SK-N-MC (cell line): Measurements from ENCODE around the gene MERTK.
"Not testable (repeated sequence)": the region's sequence is repeated elsewhere in the genome, so short reads cannot be mapped to it uniquely, and the experiment has no call there.

ENCODE experiments used
- DNase-seq: peaks from one replicate; pipeline ENCODE4 v3.0.0-alpha.2; 2011; ENCODE audit warnings: low read depth, low spot score
- H3K27ac ChIP-seq: fragments of 200-600 bp; sonication (generic); 2 replicates; pipeline ENCODE4 v1.5.1; 2016; ENCODE audit warnings: mixed run types
- H3K36me3 ChIP-seq: fragments of 200-600 bp; sonication (generic); 2 replicates; pipeline ENCODE4 v1.6.1; 2017; ENCODE audit warnings: antibody characterized with exemption, low read length, mixed read lengths; ENCODE audit not compliant: insufficient read depth
- H3K4me3 ChIP-seq: fragments of 200-600 bp; sonication (generic); 2 replicates; pipeline ENCODE4 v1.5.1; 2016
- H3K9ac ChIP-seq: fragments of 200-600 bp; sonication (generic); 2 replicates; pipeline ENCODE4 v1.8.0; 2017; ENCODE audit warnings: mixed run types, mixed read lengths; ENCODE audit not compliant: insufficient read length
- H3K9me3 ChIP-seq: fragments of 200-600 bp; sonication (generic); 2 replicates; pipeline ENCODE4 v1.6.1; 2017; ENCODE audit warnings: low read depth, mild to moderate bottlenecking, antibody characterized with exemption, low read length, moderate library complexity, mixed read lengths
- EZH2 ChIP-seq: fragments of 200-600 bp; sonication (generic); IDR thresholded peaks from one replicate; pipeline ENCODE4 v1.6.1; 2017; ENCODE audit warnings: antibody characterized with exemption
- FOXP2 ChIP-seq: optimal IDR thresholded peaks from 2 replicates; pipeline ENCODE3; 2011; ENCODE audit warnings: mild to moderate bottlenecking, moderate library complexity; ENCODE audit not compliant: insufficient read depth; ENCODE audit errors: extremely low read length, control extremely low read depth
- POLR2AphosphoS5 ChIP-seq: IDR thresholded peaks from 2 replicates; pipeline ENCODE4 v1.6.1; 2012; ENCODE audit warnings: mild to moderate bottlenecking, low read depth, low read length, borderline replicate concordance

Gene MERTK

GRCh38 chr2:112055730-112056625 lies 157.6 kb downstream of the MERTK start:
- H3K36me3 ChIP-seq = no peaks in the 10 kb centered on the region
- H3K9ac ChIP-seq = peak overlapping the region; percentile 73
- no peaks in the 10 kb centered on the region for H3K9me3 ChIP-seq
- no peak for TF ChIP-seq FOXP2
- no peak for TF ChIP-seq POLR2AphosphoS5
- TF ChIP-seq EZH2 = no peak
- H3K4me3 ChIP-seq = peak overlapping the region; percentile 96
- peak; percentile 73 for DNase-seq
- H3K27ac ChIP-seq = peak overlapping the region; percentile 37; the same call in 1 of the 2 replicates

GRCh38 chr2:112056626-112056987 lies 158.2 kb downstream of the MERTK start:
- TF ChIP-seq FOXP2 (no peak), POLR2AphosphoS5 (no peak), EZH2 (no peak)
- peak overlapping the region; percentile 37; the same call in 1 of the 2 replicates for H3K27ac ChIP-seq

DNA sequence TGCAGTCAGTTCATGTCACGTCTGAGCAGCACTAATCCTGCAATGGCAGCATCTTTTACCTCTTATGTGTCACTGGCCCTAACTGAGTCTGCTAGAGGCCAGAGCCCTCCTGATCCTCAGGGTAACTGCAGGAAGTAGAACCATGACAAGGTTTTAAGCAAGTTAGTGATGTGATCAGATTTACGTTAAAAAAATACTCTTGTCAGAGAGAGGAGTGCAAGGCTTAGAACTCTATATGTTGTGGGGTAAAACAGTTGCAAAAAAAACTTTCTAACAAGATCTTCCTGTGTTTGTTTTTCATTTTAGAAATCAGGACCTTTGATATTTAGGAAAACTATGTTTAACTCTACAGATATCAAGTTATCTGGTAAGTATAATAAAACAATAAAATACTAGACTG lies 161.3 kb downstream of the MERTK start:
- no peak for TF ChIP-seq FOXP2
- TF ChIP-seq POLR2AphosphoS5 = no peak
- TF ChIP-seq EZH2 = no peak
- no peak overlapping the region for H3K27ac ChIP-seq
- H3K36me3 ChIP-seq = no peaks in the 10 kb centered on the region
- no peak overlapping the region for H3K4me3 ChIP-seq
- H3K9ac ChIP-seq = no peak overlapping the region
- DNase-seq = no peak
- no peaks in the 10 kb centered on the region for H3K9me3 ChIP-seq

More at GRCh38 chr2:112056626-112056987, 158.2 kb downstream of the MERTK start:
- Histone ChIP-seq H3K36me3 (no peaks in the 10 kb centered on the region), H3K9me3 (no peaks in the 10 kb centered on the region), H3K4me3 (peak overlapping the region; percentile 96), H3K9ac (no peak overlapping the region)
- DNase-seq = no peak

DNA sequence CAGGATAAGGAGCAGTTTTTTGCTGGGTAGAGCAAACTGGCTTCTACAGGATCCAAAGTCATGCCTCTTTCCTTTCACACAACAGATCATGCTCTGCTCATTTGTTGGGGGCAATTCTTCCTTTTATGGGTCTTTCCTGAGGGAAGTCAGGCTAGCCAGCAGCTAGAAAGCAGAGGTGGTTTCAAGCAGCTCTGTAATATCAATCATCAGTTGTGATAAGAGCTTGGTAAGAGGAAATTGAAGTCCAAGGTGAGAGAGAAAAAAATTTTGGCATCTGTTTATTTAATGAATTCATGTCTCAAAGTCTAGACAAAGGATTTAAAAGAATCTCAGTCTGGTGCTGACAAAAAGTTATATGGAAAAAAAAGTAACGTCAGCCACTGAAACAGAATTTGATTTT lies 162.9 kb downstream of the MERTK start:
- no peaks in the 10 kb centered on the region for H3K36me3 ChIP-seq
- H3K27ac ChIP-seq = no peak overlapping the region
- H3K9ac ChIP-seq = no peak overlapping the region
- TF ChIP-seq FOXP2 = no peak
- H3K9me3 ChIP-seq = no peaks in the 10 kb centered on the region
- H3K4me3 ChIP-seq = no peak overlapping the region
- no peak for DNase-seq

- H3K27ac ChIP-seq = no peak overlapping the region
- no peak overlapping the region for H3K4me3 ChIP-seq
- no peak for TF ChIP-seq POLR2AphosphoS5
- TF ChIP-seq EZH2 = no peak
- TF ChIP-seq FOXP2 = no peak
- no peak overlapping the region for H3K9ac ChIP-seq
- H3K9me3 ChIP-seq = no peaks in the 10 kb centered on the region
- no peaks in the 10 kb centered on the region for H3K36me3 ChIP-seq
- no peak for DNase-seq
Measured at GRCh38 chr2:112061840-112062239, 163.4 kb downstream of the MERTK start.

DNA sequence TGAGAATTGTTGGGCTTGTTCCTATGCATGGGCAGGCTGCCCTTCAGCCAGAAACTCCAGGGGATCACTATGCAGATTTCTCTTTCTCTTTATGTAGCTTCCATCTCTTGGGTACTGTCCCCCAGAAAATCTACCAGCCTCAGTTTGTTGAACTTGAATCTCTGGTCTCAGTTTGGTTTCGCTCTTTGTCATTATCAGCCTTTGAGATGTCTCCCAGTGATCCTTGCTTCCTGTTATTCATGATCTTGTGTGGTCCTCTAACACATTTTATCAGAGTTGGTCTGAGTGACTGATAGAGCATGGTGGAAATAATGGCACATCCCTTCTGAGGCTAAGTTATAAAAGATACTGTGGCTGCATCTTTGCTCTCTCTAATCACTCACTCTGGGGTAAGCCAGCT lies 164.5 kb downstream of the MERTK start:
- Histone ChIP-seq H3K27ac (no peak overlapping the region), H3K4me3 (no peak overlapping the region), H3K9ac (no peak overlapping the region), H3K36me3 (no peaks in the 10 kb centered on the region), H3K9me3 (no peaks in the 10 kb centered on the region)
- DNase-seq = no peak
- TF ChIP-seq EZH2 = no peak
- no peak for TF ChIP-seq POLR2AphosphoS5
- no peak for TF ChIP-seq FOXP2

DNA sequence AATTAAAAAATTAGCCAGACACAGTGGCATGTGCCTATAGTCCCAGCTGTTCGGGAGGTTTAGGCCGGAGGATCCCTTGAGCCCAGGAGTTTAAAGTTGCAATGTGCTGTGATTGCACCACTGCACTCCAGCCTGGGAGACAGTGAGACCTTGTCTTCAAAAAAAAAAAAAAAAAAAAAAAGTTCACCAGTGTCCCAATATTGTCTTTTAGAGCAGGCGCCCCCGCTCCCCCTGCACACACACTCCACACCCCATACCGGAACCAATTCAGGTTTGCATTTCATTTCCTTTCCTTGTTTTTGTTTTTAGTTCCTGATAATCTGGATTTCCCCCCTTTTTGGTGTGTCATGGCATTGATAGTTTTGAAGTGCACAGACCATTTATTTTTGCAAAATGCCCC lies 167.1 kb downstream of the MERTK start:
- Histone ChIP-seq H3K27ac (no peak overlapping the region), H3K36me3 (no peaks in the 10 kb centered on the region), H3K4me3 (no peak overlapping the region), H3K9ac (no peak overlapping the region), H3K9me3 (no peaks in the 10 kb centered on the region)
- TF ChIP-seq FOXP2 (no peak), POLR2AphosphoS5 (no peak), EZH2 (no peak)
- no peak for DNase-seq

- TF ChIP-seq FOXP2 (no peak), POLR2AphosphoS5 (no peak), EZH2 (no peak)
- Histone ChIP-seq H3K27ac (no peak overlapping the region), H3K9me3 (no peaks in the 10 kb centered on the region), H3K36me3 (no peaks in the 10 kb centered on the region), H3K4me3 (no peak overlapping the region), H3K9ac (no peak overlapping the region)
- no peak for DNase-seq
Measured at GRCh38 chr2:112065966-112066365, 167.6 kb downstream of the MERTK start.

- H3K9me3 ChIP-seq, H3K4me3 ChIP-seq, H3K27ac ChIP-seq, DNase-seq, H3K9ac ChIP-seq, H3K36me3 ChIP-seq: not testable (repeated sequence)
Measured at GRCh38 chr2:112069794-112070193, 171.4 kb downstream of the MERTK start.
